ENCODE measurements around the gene STK39. TPM values are rescaled to one million over a fixed set of nuclear protein-coding genes. Genes with fewer than 3 reads are reported as not detected.

Gene STK39
- total RNA-seq, 1 donor from 2014 or later, result 20.9 TPM

DNA sequence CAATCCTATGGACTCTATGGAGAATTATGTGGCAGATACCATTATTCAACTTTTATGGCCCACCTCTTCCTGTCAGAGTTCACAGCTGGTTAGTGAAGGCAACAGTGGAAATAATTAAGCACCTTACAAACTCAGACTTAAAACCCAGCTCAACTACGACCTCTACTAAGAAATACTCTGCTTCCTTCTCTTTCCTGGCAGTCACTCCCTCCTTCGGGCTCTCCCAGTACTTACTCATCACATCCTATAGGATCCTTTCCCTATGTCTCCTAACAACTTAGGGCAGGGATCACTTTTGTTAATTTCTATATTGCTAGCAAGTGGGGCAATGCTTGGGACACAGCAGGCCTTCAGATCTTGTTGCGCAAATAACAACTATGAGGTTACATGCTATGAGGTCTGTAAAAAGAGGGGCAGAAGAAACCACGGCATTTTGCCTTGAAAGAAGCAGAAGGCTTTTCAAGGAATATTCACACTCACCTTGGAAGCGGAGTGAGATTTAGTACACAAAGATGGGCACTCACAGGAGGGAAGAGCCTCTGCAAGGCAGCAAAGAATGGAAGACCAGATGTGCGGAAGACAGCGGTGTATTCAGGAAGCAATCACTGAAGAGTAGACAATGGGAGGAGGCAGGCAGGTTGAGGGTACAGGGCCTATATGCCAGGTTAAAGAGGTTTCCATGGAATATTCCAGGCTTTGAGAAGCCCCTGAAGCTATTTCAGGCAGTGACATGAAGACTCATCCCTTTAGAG lies 2.1 kb downstream of the STK39 start:
- ATAC-seq, result no peak
- no peak for DNase-seq
- intact Hi-C loops (cut with micrococcal nuclease), result loop anchor here (10.0 kb wide), 1 partner anchor 110 kb away; no protein-coding TSS in a partner anchor

DNA sequence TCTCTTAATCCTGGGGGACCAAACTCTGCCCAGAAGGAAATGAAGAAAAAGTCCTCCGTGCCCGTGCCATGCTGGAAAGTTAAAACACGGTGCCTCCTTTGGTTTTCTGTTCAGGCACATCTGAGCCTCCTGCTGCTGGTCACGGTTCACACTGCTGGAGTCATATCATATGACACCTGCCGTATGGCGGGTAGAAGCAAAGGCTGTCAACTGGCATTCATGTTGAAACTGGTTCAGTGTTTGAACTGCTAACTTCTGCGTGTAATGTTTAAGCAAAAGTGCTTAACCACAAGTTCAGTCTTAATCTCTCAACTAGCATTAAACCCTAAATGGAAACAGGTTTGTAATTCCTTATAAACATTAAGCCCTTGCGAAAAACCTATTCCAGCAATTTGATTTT lies 3.1 kb downstream of the STK39 start:
- intact Hi-C loops (cut with micrococcal nuclease), result loop anchor here (10.0 kb wide), 1 partner anchor 110 kb away; no protein-coding TSS in a partner anchor
- ATAC-seq (no peak), DNase-seq (peak; percentile 37)

DNA sequence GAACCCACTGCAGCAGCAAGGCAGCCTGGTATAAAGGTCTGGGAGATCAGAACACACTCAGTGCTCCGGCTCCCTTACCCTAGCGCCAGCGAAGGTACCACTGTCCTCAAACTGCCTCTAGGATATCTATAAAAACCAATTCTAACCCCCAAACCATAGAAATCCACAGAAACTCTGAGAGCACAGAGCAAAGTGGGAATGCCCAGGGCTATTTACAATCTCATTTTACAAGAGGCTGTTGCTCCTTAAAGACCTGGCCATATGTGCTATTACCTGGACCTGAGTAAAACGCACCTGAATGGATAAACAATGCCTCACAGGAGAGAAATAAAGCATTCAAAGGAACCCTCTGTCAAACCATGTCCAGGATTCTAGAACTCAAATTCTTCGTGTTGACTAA lies 4.3 kb downstream of the STK39 start:
- DNase-seq (no peak), ATAC-seq (no peak)
- intact Hi-C loops (cut with micrococcal nuclease), result loop anchor here (10.0 kb wide), 1 partner anchor 108 kb away; no protein-coding TSS in a partner anchor

DNA sequence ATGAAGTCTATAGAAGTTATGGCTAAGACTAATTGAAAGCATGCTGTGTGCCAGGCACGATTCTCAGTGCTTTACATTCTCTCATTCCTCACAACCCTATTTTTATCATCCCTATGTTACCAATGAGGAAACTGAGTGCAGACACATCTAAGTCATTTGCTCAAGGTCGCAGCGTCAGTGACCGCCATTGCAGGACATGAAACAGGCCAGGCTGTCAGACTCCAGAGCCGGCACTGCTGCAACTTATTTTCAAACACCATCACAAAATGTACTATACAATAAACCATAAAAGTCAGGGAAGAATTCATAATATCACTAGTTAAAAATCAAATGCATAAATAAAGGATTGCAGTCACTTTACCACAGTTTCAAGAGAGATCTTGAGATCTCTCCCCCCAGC lies 5.6 kb downstream of the STK39 start:
- no peak for DNase-seq
- ATAC-seq, result peak; percentile 24
- intact Hi-C loops (cut with micrococcal nuclease), result loop anchor here (10.0 kb wide), 1 partner anchor 107 kb away; no protein-coding TSS in a partner anchor

DNA sequence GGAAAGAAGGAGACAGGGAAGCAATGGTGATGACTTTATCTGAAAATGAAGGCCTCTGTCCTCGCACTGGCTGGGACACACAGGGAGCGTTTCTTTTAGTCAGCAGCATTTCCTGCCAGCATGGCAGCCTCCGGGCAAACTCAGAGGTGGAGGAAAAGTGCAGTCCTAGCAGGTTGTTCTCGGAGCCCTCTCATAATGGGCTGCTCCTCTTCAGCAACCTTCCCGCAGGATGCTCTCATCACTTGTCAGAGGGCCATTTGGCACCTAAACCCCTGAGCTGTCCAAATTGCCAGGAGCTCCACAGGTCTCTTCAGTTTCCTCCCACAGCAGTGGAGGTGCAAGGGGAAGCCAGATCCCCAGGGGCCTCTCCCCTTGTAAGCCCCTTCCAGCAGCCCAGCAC lies 6.2 kb downstream of the STK39 start:
- intact Hi-C loops (cut with micrococcal nuclease), result loop anchor here (10.0 kb wide), 1 partner anchor 106 kb away; no protein-coding TSS in a partner anchor
- DNase-seq, result no peak
- ATAC-seq, result peak; percentile 63

DNA sequence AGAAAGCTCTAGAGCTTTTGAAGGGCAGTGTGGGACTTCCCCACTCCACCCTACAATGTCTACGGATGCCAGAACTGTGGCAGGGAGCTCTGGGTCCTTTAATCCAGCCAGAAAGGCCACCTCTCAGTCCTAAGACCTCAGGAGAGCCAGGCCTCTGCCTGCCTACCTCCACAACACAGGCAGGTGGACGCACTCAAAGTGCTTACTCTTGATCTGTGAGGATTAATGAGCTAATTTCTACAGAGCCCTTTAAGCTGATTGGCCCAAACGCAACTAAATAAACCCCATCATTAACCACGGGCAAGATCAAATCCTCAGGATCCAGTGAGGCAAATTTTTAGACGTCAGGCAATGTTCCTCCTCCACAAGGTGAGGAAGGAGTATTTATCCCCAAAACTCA lies 8.1 kb downstream of the STK39 start:
- no peak for ATAC-seq
- intact Hi-C loops (cut with micrococcal nuclease), result no loop called here
- no peak for DNase-seq

DNA sequence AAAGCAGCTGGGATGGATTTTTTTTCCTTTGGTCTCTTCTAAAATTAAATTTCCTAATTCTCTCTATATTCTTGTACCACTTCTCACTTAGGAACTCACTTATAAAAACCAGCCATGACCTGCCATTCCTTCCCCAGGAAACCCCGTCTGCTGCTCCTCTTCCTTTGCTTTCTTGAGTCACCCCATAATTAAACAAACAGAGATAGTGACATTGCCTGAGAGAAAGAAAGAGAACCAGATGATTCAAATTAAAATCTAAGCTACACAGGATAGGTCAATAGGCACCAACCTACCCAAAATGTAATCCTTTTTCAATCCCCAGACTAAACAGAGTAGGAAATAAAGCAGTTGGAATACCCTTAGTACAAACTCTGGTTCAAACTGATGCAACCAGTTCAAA lies 9.7 kb downstream of the STK39 start:
- no peak for ATAC-seq
- intact Hi-C loops (cut with micrococcal nuclease), result no loop called here
- DNase-seq, result no peak

DNA sequence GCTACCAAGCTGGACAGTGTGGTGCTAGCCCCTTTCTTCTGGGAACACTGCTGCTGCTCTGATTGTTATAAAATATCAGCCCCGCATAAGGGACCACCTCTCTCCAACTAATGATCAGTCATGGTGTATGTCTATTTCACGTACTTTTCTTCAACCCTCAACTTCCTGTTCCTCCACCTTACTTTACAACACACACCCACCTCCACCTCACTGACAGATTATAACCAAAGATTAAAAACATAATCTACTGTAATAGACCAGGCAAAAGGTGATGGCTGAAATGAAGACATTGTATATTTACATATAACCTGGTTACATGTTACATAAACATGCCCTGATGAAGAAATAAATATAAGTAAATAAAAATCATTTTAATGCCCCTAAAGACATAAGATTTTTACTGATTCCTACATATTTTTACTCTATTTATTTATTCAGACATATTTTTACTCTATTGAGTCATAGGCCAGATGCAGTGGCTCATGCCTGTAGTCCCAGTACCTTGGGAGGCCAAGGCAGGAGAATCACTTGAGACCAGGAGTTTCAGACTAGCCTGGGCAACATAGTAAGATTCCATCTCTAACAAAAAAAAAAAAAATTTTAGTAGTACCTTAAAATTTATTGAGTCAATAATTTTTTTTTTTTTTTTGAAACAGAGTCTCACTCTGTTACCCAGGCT lies 12.8 kb downstream of the STK39 start:
- intact Hi-C loops (cut with micrococcal nuclease), result no loop called here
- no peak for ATAC-seq
- no peak for DNase-seq

DNA sequence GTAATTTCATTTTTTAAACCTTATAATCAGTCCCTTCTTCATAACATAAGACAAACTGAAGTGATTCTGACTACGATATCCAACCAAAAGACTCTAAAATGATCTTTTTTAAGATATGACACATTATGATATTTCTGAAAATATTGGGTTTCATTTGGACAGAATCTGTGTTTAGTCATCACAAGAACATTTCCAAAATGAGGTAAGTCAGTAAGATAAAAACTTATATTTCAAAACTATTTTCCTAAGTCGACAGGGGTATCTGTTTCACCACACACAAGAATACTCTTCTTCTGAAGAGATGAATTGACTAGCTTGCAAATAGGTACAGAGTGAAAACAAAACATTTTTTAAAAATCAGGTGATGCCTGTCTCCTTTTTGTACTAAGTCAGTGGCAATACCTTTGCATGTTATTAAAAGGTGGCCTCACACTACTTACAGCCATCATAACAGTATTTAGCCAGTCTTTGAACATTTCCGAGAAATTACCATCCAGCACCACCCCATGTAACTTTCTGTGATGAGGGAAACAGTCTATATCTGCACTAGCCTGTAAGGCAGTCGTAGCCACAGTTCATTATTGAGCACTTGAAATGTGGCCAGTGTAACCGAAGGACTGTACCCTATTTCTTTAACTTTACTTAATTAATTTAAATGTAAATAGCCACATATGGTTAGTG lies 13.5 kb downstream of the STK39 start:
- DNase-seq (no peak), ATAC-seq (no peak)
- intact Hi-C loops (cut with micrococcal nuclease), result no loop called here

DNA sequence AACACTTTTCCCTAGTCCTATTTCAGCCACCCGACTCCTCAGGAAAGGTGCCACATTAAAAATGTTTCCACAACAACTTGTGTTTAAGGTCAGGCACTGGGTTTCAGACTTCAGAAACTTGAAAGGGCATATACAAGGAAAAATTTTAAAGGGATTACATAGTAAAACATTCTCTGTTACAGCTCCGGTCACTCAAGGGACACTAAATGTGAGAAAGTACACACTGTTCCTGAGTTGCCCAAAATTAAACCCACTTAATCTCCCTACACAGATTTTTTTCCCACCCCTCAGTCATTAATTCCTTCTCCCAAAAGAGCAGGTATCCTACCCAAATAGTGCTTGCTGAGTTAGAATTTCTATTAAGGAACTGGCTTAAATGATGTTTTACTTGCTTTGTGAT lies 14.2 kb downstream of the STK39 start:
- ATAC-seq (peak; percentile 37), DNase-seq (no peak)
- intact Hi-C loops (cut with micrococcal nuclease), result no loop called here

DNA sequence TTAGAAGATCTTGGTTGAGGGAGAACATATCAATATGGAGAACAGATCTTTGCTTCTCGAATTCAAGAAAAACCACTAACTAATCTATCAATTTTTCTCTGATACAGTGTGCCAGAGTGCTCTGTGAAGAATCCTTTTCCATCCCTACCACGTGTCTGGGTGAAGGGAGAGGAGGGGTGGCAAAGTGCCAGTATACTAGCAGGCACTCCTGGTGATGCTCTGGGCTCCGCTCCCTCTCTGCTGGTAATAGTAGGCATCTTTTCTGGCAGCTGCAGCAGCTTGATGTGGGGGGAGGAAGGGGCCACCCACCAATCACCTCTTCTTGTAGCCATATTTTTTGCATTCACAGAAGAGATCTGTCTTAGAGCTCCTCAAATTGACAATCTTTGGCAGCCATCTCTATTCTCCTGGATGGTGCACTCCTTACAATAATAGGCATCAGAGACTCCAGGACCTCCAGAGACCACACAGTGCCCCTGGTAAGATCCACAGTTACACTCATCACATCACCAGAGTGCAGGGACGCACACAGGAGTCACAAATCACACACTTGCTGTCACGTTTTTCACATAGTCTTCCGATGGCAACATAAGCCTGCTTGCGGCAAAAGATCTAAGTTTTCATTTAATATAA lies 15.7 kb downstream of the STK39 start:
- ATAC-seq (peak; percentile 87), DNase-seq (peak; percentile 51)
- intact Hi-C loops (cut with micrococcal nuclease), result no loop called here

DNA sequence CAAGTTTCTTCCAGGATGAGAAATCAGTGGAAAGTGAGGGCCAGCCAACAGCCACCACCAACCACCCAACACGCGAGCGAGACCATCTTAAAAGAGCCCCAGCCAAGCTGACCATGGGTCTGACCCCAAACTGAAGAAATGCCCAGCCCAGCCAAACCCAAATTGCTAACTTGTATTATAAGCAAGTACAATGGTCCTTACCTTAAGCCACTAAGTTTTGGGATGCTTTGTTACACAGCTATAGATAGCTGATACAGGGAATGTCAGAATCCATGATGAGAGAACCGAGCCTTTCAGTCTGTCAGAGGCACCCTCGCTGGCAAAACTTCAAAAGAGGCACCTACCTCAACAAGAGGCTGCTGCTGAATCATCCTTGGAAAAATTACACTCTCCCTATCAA lies 17.0 kb downstream of the STK39 start:
- ATAC-seq (no peak), DNase-seq (no peak)
- intact Hi-C loops (cut with micrococcal nuclease), result no loop called here

DNA sequence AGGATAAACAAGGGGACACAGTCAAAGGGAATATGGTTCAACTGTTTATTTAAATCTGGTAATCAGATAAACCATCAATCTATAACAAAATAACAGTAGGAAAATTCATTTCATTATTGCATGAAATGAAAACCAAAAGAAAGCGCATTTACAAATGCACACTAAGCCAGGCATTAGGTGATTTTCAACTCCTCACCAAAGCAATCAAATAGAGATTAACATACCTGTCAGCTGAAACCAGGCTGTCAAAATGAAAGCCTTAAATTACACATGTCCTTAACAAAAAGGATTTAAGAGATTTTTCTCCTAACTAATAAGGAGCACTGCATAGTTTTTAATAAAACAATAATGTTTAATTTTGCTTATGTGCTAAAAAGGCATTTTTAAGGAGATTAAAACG lies 23.0 kb downstream of the STK39 start:
- intact Hi-C loops (cut with micrococcal nuclease), result no loop called here
- DNase-seq (no peak), ATAC-seq (no peak)

DNA sequence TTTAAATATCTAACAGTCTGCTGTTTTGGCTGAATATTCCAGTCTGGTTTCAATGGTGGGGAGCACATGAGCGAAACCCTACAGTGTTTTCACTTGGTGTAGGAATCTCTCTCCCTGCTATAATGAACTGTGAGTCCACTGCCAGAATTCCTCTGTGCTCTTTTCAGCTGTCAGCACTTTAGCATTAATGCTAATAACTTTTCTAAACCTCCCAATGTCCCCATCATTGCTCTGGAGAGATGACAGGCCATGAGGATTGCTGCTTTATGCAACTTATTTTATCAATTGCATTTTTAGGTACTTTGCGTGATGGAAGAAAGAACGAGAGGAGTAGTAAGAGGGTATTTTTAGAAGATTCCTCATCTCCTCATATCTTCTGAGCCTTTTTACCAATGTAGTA lies 25.3 kb downstream of the STK39 start:
- intact Hi-C loops (cut with micrococcal nuclease), result no loop called here
- ATAC-seq (peak; percentile 86), DNase-seq (no peak)

DNA sequence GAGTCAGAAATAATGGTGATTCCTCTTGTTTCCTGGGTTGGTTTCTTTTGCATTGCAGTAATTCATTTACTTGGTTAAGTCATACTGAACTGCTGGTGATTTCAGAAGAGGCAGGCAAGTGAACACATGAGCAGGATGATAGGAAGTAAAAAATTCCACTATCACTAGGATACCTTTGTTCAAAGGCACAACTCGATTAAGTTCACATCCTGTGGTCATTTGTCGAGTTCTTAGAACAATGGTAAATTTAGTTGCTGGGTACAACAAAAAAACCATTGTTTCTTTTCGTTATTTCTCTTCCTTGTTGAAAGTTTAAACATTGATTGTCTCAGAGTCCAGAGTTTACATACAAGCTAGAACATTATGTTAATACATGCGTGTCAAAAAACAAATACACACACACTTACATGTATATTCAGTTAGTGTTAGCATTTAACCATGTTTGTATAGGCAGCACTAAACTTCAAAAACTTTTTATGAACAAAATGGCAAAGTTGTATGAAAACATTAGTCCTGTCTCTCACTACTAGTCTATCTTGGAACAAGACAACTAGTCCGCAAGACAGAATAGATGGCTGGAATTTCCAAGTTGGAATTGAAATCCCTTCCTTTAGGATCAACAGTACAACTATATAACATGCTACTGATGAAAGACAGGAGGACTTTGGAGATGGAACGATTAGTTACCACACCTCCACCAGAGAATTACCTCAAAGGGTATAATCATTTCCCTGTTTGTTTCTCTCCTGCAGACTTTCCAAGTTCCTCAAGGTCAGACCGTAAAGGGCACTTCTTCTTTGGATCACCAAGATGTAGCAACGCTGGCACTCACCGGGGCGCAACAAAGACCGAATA lies 26.2 kb downstream of the STK39 start:
- intact Hi-C loops (cut with micrococcal nuclease), result no loop called here
- DNase-seq (no peak), ATAC-seq (peak; percentile 10)

DNA sequence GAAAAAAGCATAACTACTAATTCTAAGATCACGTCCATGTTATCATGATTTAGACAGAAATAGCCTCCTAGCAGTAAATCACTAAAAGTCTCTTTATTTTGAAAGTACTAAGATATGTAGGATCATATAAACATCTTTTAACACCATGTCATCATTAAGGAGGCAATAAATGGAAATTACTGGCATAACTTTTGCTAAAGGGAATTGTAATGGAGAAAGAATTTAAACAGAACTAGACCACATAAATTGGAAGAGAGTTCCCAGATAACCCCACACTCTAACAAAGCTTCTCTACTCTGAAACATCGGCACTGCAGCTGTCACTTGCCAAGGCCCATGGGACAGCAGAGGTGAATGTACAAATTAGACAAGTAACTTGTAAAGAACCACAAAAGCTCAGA lies 29.5 kb downstream of the STK39 start:
- intact Hi-C loops (cut with micrococcal nuclease), result no loop called here
- ATAC-seq, result no peak
- DNase-seq, result no peak

DNA sequence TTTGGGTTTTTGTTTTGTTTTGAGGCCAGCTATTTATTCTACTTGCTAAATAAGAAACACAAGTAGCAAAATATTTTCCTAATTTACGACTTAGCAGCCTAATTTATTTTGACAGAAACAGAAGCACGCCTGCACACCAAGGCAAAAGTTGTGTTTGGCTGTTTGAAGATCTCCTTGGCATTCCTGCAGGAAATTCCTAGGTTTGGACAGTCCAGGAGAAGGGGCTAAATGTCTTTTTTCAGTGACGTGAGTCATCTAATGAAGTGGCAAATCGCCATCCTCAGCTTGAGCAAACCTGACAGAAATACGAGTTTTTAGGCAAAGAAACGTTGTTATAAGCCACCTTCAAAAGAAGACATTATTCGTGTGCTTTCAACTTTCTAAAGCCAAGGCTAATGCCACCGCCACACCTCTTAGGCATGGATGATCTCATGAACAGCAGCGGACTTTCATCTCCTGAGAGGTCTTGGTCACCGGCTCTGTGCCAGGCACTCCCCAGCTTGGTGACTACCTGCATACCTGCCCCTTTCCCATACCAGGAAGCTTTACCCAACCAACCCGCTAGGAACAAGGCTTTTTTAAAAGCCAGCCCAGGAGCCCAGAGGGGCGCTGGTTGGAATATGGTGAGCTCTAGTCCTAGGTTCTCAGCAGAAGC lies 30.9 kb downstream of the STK39 start:
- ATAC-seq, result no peak
- no peak for DNase-seq
- intact Hi-C loops (cut with micrococcal nuclease), result no loop called here

DNA sequence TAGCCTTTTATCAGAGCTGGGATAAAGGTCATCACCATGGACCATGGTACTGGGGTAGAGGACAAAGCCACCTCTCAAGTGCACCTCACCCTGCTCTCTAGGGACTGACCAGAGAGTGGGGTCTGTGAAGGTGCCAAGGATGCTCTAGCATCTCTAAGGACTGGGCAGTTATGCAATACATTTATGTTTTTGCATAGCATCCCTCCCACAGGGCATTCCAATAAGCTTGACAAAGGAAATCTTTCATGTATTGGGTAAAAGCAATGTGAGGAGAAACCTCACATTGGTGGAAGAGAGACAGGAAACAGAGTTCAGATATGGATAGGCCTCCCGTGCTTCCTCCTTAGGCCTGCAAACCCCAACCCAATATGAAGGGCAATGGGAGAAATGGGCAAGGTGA lies 31.6 kb downstream of the STK39 start:
- ATAC-seq (no peak), DNase-seq (no peak)
- intact Hi-C loops (cut with micrococcal nuclease), result no loop called here
